ENCODE measurements around the gene PLXNB1.

PLXNB1 gene

DNA sequence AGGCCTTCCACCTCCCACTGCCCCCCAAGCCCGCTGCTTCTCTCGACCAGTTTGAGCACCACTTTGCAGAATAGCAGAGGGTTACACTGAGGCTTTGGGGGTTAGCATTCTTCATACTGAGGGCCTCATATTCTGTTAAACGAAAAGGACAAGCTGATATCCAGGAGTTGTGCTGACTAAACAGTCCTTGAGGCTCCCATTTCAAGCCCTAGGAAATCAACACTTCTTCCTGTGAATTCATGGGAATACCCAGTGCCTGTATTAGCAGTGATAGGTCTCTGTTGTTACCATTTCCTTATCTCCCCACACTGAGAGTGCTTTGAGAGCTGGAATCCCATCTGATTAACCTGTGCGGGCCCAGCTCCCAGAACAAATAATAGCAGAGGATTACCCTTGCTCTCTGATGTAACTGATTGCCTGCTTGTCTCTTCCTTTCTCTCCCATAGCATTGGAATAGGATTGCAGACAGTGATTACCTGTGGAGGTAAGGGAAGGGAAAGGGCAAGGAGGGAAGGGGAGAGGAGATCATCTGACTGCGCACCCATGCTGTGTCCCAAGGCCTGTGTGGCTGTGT lies 56.9 kb downstream of the PLXNB1 start:
- Histone ChIP-seq H3K9me3 (no peaks in the 10 kb centered on the region), H3K4me1 (no peaks in the 10 kb centered on the region; the same call in 1 of the 2 replicates), H3K4me3 (ENCODE audit: low read depth, low read length) (no peak overlapping the region), H3K27me3 (no peaks in the 10 kb centered on the region), H3K36me3 (no peaks in the 10 kb centered on the region)
- no peak for DNase-seq
- TF ChIP-seq, protein P1, sequence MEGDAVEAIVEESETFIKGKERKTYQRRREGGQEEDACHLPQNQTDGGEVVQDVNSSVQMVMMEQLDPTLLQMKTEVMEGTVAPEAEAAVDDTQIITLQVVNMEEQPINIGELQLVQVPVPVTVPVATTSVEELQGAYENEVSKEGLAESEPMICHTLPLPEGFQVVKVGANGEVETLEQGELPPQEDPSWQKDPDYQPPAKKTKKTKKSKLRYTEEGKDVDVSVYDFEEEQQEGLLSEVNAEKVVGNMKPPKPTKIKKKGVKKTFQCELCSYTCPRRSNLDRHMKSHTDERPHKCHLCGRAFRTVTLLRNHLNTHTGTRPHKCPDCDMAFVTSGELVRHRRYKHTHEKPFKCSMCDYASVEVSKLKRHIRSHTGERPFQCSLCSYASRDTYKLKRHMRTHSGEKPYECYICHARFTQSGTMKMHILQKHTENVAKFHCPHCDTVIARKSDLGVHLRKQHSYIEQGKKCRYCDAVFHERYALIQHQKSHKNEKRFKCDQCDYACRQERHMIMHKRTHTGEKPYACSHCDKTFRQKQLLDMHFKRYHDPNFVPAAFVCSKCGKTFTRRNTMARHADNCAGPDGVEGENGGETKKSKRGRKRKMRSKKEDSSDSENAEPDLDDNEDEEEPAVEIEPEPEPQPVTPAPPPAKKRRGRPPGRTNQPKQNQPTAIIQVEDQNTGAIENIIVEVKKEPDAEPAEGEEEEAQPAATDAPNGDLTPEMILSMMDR (IDR thresholded peaks at IDR 0.05; ENCODE audit: low read depth, low read length): no peak

- TF ChIP-seq, protein P1 (IDR thresholded peaks at IDR 0.05; ENCODE audit: low read depth, low read length): no peak
- Histone ChIP-seq H3K9me3 (no peaks in the 10 kb centered on the region), H3K4me3 (ENCODE audit: low read depth, low read length) (no peak overlapping the region), H3K36me3 (no peaks in the 10 kb centered on the region), H3K4me1 (no peaks in the 10 kb centered on the region; the same call in 1 of the 2 replicates), H3K27me3 (no peaks in the 10 kb centered on the region)
- no peak for DNase-seq
Observed at GRCh38 chr3:48372377-48372770, 57.5 kb downstream of the PLXNB1 start.

DNA sequence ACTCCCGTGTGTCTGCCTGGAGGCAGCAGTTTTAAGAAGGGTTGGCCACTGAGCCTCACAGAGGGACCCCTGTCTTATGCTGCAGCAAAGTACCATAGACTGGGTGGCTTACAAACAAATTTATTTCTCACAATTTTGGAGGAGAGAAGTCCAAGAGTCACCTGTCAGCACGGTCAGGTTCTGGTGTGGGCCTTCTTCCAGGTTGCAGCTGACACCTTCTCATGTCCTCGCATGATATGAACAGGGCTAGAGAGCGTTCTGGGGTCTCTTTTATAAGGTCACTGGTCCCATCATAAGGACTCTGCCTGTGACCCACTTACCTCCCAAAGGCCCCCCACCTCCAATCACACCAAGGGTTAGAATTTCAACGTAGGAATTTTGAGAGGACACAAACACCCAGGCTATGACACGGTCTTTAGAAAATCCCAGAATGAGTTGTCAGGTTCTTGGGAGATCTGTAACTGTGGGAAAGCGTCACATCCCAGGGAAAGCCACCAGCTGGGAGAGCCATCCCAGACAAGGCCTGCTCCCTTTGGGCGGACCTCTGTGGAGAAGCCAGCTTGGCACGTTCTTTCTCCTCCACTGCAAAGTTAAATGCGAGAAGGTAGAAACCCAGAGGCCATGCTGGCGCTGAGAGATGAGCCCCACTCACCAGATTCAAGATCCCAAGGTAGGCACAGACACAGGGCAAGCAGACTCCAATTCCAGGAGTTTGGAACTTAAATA lies 58.1 kb downstream of the PLXNB1 start, which contains the start of gene FBXW12:
Gene FBXW12, plus strand, starts transcription at position 569 of the 726 bp plus-strand sequence. CDS start 549 bp downstream, outside the sequence.
- H3K4me3 ChIP-seq (ENCODE audit: low read depth, low read length): no peak within 1 kb of the TSS
- TF ChIP-seq, protein P1 (IDR thresholded peaks at IDR 0.05; ENCODE audit: low read depth, low read length): no peak

DNA sequence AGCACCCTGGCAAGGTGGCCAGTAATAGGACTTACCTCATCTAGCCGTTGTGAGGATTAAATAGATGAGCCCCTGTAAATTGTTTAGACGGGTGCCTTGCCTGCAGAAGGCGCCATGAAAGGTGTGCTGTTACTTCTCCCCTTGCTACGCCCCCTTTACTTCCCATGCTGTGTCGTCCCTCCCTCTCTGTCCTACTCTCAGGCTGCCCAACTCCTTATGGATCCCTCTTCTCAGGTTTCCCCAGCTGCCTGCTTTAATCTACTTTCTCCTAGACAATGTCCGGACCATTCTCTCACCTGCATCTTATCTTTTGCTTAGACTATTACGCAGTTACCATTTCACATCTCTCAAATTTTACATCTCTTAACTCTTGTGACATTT lies 59.6 kb downstream of the PLXNB1 start:
- no peak for DNase-seq
- Histone ChIP-seq H3K9me3 (no peaks in the 10 kb centered on the region), H3K4me1 (no peaks in the 10 kb centered on the region; the same call in 1 of the 2 replicates), H3K36me3 (no peaks in the 10 kb centered on the region), H3K4me3 (ENCODE audit: low read depth, low read length) (no peak overlapping the region), H3K27me3 (no peaks in the 10 kb centered on the region)
- TF ChIP-seq, protein P1 (IDR thresholded peaks at IDR 0.05; ENCODE audit: low read depth, low read length): no peak

More for the DNA sequence above, 58.1 kb downstream of the PLXNB1 start, which contains the start of gene FBXW12:
- Histone ChIP-seq H3K36me3 (no peaks in the 10 kb centered on the region), H3K9me3 (no peaks in the 10 kb centered on the region), H3K27me3 (no peaks in the 10 kb centered on the region), H3K4me1 (no peaks in the 10 kb centered on the region; the same call in 1 of the 2 replicates)
- no peak for DNase-seq

DNA sequence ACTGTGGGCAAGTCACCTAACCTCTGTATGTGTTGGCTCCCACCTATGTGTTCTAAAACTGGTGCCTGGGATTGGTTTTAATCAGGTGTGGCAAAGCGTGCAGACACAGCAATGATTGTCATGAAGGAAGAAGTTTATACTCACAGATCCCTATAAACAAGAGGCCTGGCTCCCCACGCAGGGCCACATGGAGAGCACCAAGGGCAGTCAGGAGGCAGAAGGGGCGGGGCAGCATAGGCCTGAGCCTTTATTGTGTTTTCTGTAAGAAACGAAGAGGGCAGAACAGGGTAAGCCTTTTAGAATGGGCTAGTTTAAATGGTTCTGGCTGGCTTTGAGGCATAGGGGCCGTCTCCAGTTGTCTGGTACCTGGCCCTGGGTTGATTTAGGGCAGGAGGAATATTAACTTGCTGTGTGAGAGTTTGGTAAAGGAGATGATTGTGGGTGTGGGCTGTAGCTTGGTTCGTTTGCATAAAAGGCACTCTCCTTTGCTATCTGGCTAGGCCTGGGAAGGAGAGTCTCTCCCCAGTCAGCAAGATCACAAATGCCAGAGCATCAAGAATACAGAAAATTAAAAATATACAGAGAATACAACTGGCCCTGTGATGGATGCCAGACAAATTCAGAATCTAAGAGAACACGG lies 60.1 kb downstream of the PLXNB1 start:
- TF ChIP-seq, protein P1 (IDR thresholded peaks at IDR 0.05; ENCODE audit: low read depth, low read length): no peak
- Histone ChIP-seq H3K4me1 (no peaks in the 10 kb centered on the region; the same call in 1 of the 2 replicates), H3K36me3 (no peaks in the 10 kb centered on the region), H3K9me3 (no peaks in the 10 kb centered on the region), H3K4me3 (ENCODE audit: low read depth, low read length) (no peak overlapping the region), H3K27me3 (no peaks in the 10 kb centered on the region)
- no peak for DNase-seq

Measured in BE2C (cell line).